ENCODE results near the gene CDCA5.

CDCA5 gene

GRCh38 chr11:65107078-65107477, 23.2 kb upstream of the CDCA5 start:
- DNase-seq (ENCODE audit: low spot score): no peak

GRCh38 chr11:65104628-65105027, 20.8 kb upstream of the CDCA5 start:
- DNase-seq (ENCODE audit: low spot score): no peak

GRCh38 chr11:65103476-65103875, 19.6 kb upstream of the CDCA5 start:
- no peak for DNase-seq (ENCODE audit: low spot score)

DNA sequence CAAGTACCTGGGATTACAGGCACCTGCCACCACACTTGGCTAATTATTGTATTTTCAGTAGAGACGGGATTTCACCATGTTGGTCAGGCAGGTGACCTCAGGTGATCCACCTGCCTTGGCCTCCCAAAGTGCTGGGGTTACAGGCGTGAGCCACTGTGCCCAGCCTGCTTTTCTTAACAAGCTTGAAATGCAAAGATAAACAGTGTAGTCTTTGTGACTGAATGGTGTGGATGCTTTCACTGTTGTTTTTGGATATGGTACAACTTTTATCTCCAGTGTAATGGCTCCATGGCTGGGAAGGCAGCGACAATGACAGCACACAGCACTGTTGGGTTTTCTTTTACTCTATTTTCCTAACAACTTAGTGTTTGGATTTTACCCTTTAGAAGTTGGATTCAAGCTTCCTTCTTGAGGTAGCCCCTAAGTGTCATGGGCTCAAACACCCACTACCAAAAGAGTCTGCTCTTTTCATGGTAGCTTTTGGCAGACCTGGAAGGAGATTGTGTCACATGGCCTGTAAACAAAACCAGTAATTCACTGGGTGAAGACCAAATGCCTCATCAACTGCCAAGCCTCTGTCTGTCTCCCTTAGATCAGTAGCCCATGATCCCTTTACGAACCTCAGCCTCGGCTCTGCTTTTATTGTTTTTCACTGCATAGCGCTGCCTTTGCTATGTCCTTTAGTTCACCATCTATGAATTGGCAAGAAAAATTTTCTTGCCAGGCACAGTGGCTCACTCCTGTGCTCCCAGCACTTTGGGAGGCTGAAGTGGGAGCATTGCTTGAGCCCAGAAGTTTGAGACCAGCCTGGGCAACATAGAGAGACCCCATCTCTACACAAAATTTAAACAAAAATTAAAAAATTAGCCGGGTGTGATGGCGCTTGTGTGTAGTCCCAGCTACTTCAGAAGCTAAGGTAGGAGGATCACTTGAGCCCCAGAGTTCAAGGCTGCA, 18.6 kb upstream of the CDCA5 start:
- DNase-seq (ENCODE audit: low spot score): no peak

- no peak for DNase-seq (ENCODE audit: low spot score)
Observed at GRCh38 chr11:65100674-65101350, 17.0 kb upstream of the CDCA5 start.

GRCh38 chr11:65096926-65097325, 13.1 kb upstream of the CDCA5 start:
- DNase-seq (ENCODE audit: low spot score): no peak

GRCh38 chr11:65095974-65096806, 12.3 kb upstream of the CDCA5 start, which contains the start of gene VPS51:
Gene VPS51, plus strand, starts transcription at chr11:65096214. Its CDS starts 37 bp downstream, at chr11:65096251.
- peak; percentile 89 for DNase-seq (ENCODE audit: low spot score)

- DNase-seq (ENCODE audit: low spot score): no peak
Observed at GRCh38 chr11:65095427-65095826, 11.6 kb upstream of the CDCA5 start.

DNA sequence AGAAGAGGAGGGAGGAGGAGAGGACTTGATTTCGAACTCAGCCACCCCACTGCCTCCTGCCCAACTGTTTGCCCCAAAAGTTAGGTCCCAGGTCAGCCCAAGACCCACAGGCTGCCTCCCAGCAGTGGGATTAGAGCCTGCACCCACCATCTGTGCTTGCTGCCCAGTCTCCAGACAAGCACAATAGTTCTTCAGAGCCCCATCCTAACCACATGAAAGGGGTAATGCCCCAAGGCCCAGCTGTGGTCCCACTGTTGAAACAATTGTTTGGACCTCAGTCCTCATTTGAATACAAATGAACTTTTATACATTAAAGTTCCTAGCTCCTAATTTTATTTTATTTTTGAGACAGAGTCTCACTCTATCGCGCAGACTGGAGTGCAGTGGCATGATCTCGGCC, 6.8 kb upstream of the CDCA5 start:
- DNase-seq (ENCODE audit: low spot score): no peak

GRCh38 chr11:65089621-65090020, 5.8 kb upstream of the CDCA5 start:
- DNase-seq (ENCODE audit: low spot score): no peak

- no peak for DNase-seq (ENCODE audit: low spot score)
Observed at GRCh38 chr11:65087827-65088226, 4.0 kb upstream of the CDCA5 start.

DNA sequence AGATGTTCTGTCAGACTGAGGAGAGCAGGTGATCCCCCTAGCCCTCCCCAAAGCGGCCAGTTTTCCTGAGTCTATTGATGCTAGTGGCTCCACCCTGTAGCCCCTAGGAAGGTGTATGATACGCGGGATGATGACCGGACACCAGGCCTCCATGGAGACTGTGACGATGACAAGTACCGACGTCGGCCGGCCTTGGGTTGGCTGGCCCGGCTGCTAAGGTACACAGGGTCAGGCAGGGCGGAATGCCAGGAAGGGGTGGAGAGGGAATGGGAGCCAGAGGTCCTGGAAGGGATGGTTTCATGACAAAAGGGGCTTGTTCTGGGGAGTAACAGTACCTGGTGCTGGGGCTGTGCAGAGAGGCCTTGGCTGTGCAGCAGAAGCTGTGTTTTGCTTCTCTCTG, 3.4 kb upstream of the CDCA5 start:
- no peak for DNase-seq (ENCODE audit: low spot score)

DNA sequence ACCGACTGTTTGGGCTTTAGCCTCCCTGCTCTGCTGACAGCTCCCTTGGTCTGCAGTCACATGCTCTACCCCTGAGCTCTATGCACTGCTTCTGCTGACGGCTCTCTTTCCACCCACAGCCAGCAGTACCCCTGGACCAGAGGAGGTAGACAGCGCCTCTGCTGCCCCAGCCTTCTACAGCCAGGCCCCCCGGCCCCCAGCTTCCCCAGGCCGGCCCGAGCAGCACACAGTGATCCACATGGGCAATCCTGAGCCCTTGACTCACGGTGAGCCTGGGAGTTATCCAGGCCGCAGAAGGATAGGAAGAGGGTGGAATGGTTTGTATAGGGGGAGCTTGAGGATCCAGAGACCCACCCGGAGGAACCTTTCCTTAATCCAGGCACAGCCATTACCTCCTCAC, 3.0 kb upstream of the CDCA5 start:
- DNase-seq (ENCODE audit: low spot score): no peak

DNA sequence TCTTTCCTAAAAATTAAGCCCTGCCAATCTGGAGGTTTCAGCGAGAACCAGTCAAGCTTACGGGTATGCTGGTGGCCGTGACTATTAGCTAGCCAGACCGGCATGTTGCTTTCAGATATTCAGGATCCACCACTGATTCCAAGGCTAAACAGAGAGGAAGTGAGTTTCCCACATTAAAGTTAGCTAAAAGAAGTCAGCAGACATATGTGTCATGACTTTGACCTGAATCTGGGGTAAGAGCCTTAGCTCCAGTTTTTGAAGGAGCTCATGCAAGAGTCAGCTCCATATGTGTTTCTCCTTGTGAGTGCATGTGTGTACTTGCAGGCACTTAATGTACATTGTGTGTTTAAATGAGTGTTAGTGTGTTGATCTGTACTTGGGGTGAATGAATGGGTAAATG, 1.6 kb upstream of the CDCA5 start:
- DNase-seq (ENCODE audit: low spot score): no peak

DNA sequence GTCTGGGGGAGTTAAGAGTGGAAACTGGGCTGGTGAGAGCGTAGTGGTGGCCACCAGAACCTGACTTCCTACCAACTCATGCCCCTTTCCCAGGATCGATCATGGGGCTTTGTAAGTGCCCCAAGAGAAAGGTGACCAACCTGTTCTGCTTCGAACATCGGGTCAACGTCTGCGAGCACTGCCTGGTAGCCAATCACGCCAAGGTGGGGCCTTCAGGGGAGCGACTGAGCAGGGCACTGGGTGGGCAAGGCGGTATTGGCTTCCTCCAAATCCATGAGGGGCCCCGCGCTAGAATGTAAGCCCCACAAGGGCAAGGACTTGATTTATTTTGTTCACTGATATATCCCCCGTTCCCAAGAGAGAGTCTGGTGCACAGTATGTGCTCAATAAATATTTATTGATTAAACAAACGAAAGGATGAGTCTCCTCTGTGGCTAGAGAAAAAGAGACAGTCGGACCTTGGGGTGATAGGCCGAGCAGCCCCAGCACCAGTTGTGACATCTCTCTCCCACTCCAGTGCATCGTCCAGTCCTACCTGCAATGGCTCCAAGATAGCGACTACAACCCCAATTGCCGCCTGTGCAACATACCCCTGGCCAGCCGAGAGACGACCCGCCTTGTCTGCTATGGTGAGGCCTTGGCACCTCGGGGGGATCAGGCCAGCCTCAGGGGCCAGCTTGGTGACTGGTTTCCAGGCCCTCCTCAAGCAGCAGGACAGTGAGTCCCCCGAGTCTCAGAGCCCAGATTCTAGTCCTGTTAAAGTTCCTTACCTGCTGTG, 947 bp upstream of the CDCA5 start:
- no peak for DNase-seq (ENCODE audit: low spot score)

- DNase-seq (ENCODE audit: low spot score): no peak
Observed at GRCh38 chr11:65083134-65083833, 556 bp downstream of the CDCA5 start.

DNA sequence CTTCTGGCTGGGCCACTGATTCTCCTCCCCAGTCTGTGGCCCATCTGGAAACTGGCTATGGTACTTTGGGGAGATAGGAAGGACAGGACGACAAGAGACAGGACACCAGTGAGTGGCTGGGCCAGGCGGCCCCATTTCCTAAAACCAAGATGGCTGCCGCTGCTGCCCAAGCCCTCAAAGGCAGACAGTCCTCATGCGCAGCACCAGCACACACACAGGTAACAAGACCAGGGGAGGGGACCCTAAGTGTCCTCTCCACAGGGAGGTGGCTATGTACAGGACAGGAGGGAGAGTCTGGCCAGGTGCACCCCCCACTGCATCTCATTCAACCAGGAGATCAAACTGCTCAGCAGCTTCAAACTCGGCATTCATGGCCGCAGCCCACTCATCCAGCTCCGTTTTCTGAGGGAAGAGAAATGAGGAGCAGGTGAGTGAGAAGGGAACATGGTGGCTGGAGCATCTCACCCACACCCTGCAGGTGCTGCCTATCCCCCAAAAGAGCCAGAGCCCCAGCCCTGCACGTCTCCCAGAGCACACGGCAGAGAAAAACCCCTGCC, 5.0 kb downstream of the CDCA5 start:
- DNase-seq (ENCODE audit: low spot score): no peak

DNA sequence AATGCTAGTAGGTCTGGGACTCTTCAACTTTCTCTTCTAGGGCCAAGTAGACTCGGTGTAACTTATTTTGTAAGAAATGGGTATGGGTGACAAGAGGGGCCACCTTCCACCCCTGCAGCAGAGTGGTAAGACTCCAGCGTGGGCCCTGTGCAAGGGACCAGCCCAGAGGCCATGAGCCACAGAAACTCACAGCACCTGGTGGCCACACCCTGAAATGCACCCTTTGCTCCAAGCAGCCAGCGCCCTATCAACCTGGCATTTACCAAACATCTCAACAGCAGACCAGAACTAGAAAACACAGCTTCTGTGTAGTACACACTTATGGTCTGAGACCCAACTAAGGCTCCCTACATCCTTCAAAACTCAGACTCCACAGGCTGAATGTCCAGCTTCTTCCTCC, 5.7 kb downstream of the CDCA5 start:
- DNase-seq (ENCODE audit: low spot score): peak; percentile 82

- peak; percentile 56 for DNase-seq (ENCODE audit: low spot score)
Observed at GRCh38 chr11:65077451-65077850, 6.4 kb downstream of the CDCA5 start.

DNA sequence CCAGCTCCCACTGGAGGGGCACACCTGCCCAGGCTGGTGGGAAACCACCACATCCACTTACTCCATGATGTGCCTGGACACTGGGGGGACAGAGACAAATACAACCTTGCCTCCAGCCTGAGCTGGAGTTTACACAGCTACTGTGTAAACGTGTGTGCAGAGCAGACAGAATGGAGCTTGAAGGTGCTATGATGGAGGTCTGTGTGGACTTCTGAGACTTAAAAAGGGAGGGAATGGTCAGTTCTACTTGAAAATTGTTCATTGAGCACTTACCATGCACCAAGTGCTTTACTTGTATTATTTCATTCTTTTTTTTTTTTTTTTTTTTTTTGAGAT, 11.2 kb downstream of the CDCA5 start:
- DNase-seq (ENCODE audit: low spot score): no peak
